Ovary (tissue), 3 donors: ENCODE results near the gene VPS25.

ENCODE experiments used
- CTCF ChIP-seq, 3 donors: fragments of 450-650 bp in 2 of 3; fragments of 200-600 bp in 1 of 3; IDR thresholded peaks; one replicate each; pipeline versions ENCODE4 v1.5.1 to v1.8.0; 2016 to 2022; ENCODE audit warnings: antibody characterized with exemption in 3 of 3, mild to moderate bottlenecking in 1 of 3
- EP300 ChIP-seq: sonication (generic); formaldehyde crosslinking; IDR thresholded peaks from one replicate; pipeline ENCODE4 v1.6.1; 2017; ENCODE audit warnings: antibody characterized with exemption
- POLR2A ChIP-seq: fragments of 450-650 bp; IDR thresholded peaks from one replicate; pipeline ENCODE4 v1.6.1; 2017; ENCODE audit warnings: antibody characterized with exemption, mild to moderate bottlenecking, moderate library complexity
- donor health status: DM: no; HTN: no; CAD: no.

GRCh38 chr17:42773290-42774035, at the start of gene VPS25:
- TF ChIP-seq POLR2A, result peak; percentile 75
- peak in 1 of 3 donors; percentile 19 for TF ChIP-seq CTCF (IDR thresholded peaks at IDR 0.05)
- TF ChIP-seq EP300, result no peak
